ENCODE measurements around the gene SNPH. TPM values are rescaled to one million over a fixed set of nuclear protein-coding genes. Genes with fewer than 3 reads are reported as not detected.

Gene SNPH
- total RNA-seq, 1 experiment from 2014 or later: 2.0 TPM

DNA sequence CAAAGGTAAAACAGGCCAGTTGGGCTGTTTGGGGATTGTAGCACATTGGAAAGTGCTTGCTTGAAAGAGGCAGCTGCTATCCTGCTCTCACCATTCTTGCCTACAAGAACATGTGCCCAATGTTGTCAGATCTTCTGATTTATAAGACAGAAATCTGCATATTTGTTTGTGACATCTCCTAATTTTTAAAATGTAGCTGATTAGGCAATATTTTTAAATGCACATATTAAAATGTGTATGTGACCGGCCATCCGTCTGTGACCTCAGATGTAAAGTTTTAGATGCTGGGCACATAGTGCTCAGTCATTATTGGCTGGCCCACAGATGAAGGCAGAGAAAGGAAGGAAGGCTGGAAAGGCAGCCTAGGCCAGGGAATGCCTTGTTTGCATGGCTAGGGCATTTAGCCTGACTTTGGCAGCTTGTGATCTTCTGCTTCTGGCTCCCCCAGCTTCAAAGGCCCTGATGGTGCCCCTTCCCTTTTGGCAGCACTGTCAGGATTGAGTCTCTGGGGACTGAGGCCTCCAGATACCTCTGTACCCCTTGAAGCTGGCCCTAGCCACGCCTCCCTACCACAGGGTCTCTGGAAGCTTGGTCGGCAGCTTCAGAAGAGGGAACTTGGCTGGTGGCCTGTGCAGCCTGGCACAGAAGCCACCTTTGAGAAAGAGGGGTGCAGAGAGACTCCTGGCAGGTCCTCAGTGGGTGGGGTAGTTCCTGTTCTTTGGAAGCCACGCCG is 6.4 kb downstream of the SNPH start:
- intact Hi-C loops (cut with micrococcal nuclease; ENCODE audit: unreplicated experiment): no loop called here
- Mint-ChIP-seq H3K4me3 (ENCODE audit: low read depth, unreplicated experiment) (no peak overlapping the region), H3K9me3 (ENCODE audit: low read depth, unreplicated experiment) (no peaks in the 10 kb centered on the region), H3K27ac (ENCODE audit: unreplicated experiment) (no peak overlapping the region), H3K36me3 (ENCODE audit: insufficient read depth, unreplicated experiment) (no peaks in the 10 kb centered on the region), H3K27me3 (ENCODE audit: unreplicated experiment) (no peaks in the 10 kb centered on the region), H3K4me1 (ENCODE audit: low read depth, unreplicated experiment) (no peaks in the 10 kb centered on the region)
- CTCF ChIA-PET: no interaction called here
- no peak for DNase-seq
- no peak for TF ChIP-seq CTCF (IDR thresholded peaks at IDR 0.05; ENCODE audit: unreplicated experiment)
- BruUV-seq (replicated peaks): no TSS peak

- no peak overlapping the region for H3K4me3 Mint-ChIP-seq (ENCODE audit: low read depth, unreplicated experiment)
- H3K36me3 Mint-ChIP-seq (ENCODE audit: insufficient read depth, unreplicated experiment): no peaks in the 10 kb centered on the region
- no peak for DNase-seq
- intact Hi-C loops (cut with micrococcal nuclease; ENCODE audit: unreplicated experiment): no loop called here
- BruUV-seq (replicated peaks): no TSS peak
- H3K27ac Mint-ChIP-seq (ENCODE audit: unreplicated experiment): no peak overlapping the region
- no peaks in the 10 kb centered on the region for H3K4me1 Mint-ChIP-seq (ENCODE audit: low read depth, unreplicated experiment)
- CTCF ChIA-PET: no interaction called here
- H3K27me3 Mint-ChIP-seq (ENCODE audit: unreplicated experiment): no peaks in the 10 kb centered on the region
- H3K9me3 Mint-ChIP-seq (ENCODE audit: low read depth, unreplicated experiment): no peaks in the 10 kb centered on the region
- TF ChIP-seq CTCF (IDR thresholded peaks at IDR 0.05; ENCODE audit: unreplicated experiment): no peak
These were observed 7.3 kb downstream of the SNPH start for GRCh38 chr20:1273366-1273765.

- Mint-ChIP-seq H3K27ac (ENCODE audit: unreplicated experiment) (no peak overlapping the region), H3K4me3 (ENCODE audit: low read depth, unreplicated experiment) (no peak overlapping the region), H3K27me3 (ENCODE audit: unreplicated experiment) (no peaks in the 10 kb centered on the region), H3K9me3 (ENCODE audit: low read depth, unreplicated experiment) (no peaks in the 10 kb centered on the region), H3K4me1 (ENCODE audit: low read depth, unreplicated experiment) (no peaks in the 10 kb centered on the region), H3K36me3 (ENCODE audit: insufficient read depth, unreplicated experiment) (no peaks in the 10 kb centered on the region)
- intact Hi-C loops (cut with micrococcal nuclease; ENCODE audit: unreplicated experiment): no loop called here
- no TSS peak for BruUV-seq (replicated peaks)
- CTCF ChIA-PET: no interaction called here
- no peak for DNase-seq
- TF ChIP-seq CTCF (IDR thresholded peaks at IDR 0.05; ENCODE audit: unreplicated experiment): no peak
These were observed 8.6 kb downstream of the SNPH start for GRCh38 chr20:1274485-1275311.

DNA sequence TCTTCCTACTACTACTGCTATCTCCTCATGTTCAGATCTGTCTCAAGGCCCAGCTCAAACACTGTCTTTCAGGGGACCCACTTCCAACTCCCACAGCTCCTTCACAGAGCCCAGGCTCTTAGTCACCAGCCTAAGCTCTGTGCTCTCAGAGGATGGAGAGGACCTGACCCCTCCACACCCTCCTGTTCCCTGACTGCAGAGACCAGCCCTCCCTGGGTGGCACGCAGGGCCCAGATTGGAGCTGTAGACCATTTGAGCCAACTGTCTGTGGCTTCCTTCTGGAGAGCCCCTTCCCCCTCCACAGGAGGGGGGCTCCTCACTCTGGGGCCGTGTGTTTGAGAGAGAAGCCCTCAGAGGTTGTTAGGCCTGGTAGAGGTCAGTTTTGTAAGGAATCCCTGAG is 9.8 kb downstream of the SNPH start:
- Mint-ChIP-seq H3K4me3 (ENCODE audit: low read depth, unreplicated experiment) (no peak overlapping the region), H3K36me3 (ENCODE audit: insufficient read depth, unreplicated experiment) (no peaks in the 10 kb centered on the region), H3K9me3 (ENCODE audit: low read depth, unreplicated experiment) (no peaks in the 10 kb centered on the region), H3K4me1 (ENCODE audit: low read depth, unreplicated experiment) (peaks cover under 1% of the 10 kb centered on the region), H3K27ac (ENCODE audit: unreplicated experiment) (no peak overlapping the region), H3K27me3 (ENCODE audit: unreplicated experiment) (no peaks in the 10 kb centered on the region)
- BruUV-seq (replicated peaks): no TSS peak
- TF ChIP-seq CTCF (IDR thresholded peaks at IDR 0.05; ENCODE audit: unreplicated experiment): no peak
- intact Hi-C loops (cut with micrococcal nuclease; ENCODE audit: unreplicated experiment): no loop called here
- CTCF ChIA-PET: no interaction called here
- DNase-seq: no peak

Data from Calu3 (cell line).